ENCODE measurements around the gene DCHS2.

Gene DCHS2

GRCh38 chr4:154490583-154491340 lies 837 bp downstream of the DCHS2 start:
- no peak for DNase-seq (ENCODE audit: low read depth in 3 of 3, low spot score in 1 of 3)

GRCh38 chr4:154490234-154490582 lies 1.4 kb downstream of the DCHS2 start:
- DNase-seq (ENCODE audit: low read depth in 3 of 3, low spot score in 1 of 3): no peak

GRCh38 chr4:154489558-154490233 lies 1.9 kb downstream of the DCHS2 start:
- no peak for DNase-seq (ENCODE audit: low read depth in 3 of 3, low spot score in 1 of 3)

- no peak for DNase-seq (ENCODE audit: low read depth in 3 of 3, low spot score in 1 of 3)
These were observed 4.5 kb downstream of the DCHS2 start for GRCh38 chr4:154487145-154487544.

GRCh38 chr4:154485127-154485773 lies 6.3 kb downstream of the DCHS2 start:
- DNase-seq (ENCODE audit: low read depth in 3 of 3, low spot score in 1 of 3): no peak

GRCh38 chr4:154478547-154478946 lies 13.1 kb downstream of the DCHS2 start:
- DNase-seq (ENCODE audit: low read depth in 3 of 3, low spot score in 1 of 3): no peak

GRCh38 chr4:154478128-154478527 lies 13.5 kb downstream of the DCHS2 start:
- no peak for DNase-seq (ENCODE audit: low read depth in 3 of 3, low spot score in 1 of 3)

- DNase-seq (ENCODE audit: low read depth in 3 of 3, low spot score in 1 of 3): no peak
These were observed 15.4 kb downstream of the DCHS2 start for GRCh38 chr4:154476232-154476631.

- DNase-seq (ENCODE audit: low read depth in 3 of 3, low spot score in 1 of 3): no peak
These were observed 15.8 kb downstream of the DCHS2 start for GRCh38 chr4:154475820-154476219.

- no peak for DNase-seq (ENCODE audit: low read depth in 3 of 3, low spot score in 1 of 3)
These were observed 18.1 kb downstream of the DCHS2 start for GRCh38 chr4:154473497-154473896.

GRCh38 chr4:154472858-154473257 lies 18.7 kb downstream of the DCHS2 start:
- no peak for DNase-seq (ENCODE audit: low read depth in 3 of 3, low spot score in 1 of 3)

- no peak for DNase-seq (ENCODE audit: low read depth in 3 of 3, low spot score in 1 of 3)
These were observed 19.9 kb downstream of the DCHS2 start for GRCh38 chr4:154471526-154472331.

- no peak for DNase-seq (ENCODE audit: low read depth in 3 of 3, low spot score in 1 of 3)
These were observed 20.6 kb downstream of the DCHS2 start for GRCh38 chr4:154471032-154471431.

- no peak for DNase-seq (ENCODE audit: low read depth in 3 of 3, low spot score in 1 of 3)
These were observed 23.7 kb downstream of the DCHS2 start for GRCh38 chr4:154467886-154468285.

- no peak for DNase-seq (ENCODE audit: low read depth in 3 of 3, low spot score in 1 of 3)
These were observed 25.3 kb downstream of the DCHS2 start for GRCh38 chr4:154466336-154466735.

- no peak for DNase-seq (ENCODE audit: low read depth in 3 of 3, low spot score in 1 of 3)
These were observed 26.5 kb downstream of the DCHS2 start for GRCh38 chr4:154465085-154465484.

GRCh38 chr4:154464654-154465053 lies 26.9 kb downstream of the DCHS2 start:
- no peak for DNase-seq (ENCODE audit: low read depth in 3 of 3, low spot score in 1 of 3)

GRCh38 chr4:154462081-154462810 lies 29.4 kb downstream of the DCHS2 start:
- no peak for DNase-seq (ENCODE audit: low read depth in 3 of 3, low spot score in 1 of 3)

GRCh38 chr4:154457471-154457870 lies 34.1 kb downstream of the DCHS2 start:
- DNase-seq (ENCODE audit: low read depth in 3 of 3, low spot score in 1 of 3): no peak

- no peak for DNase-seq (ENCODE audit: low read depth in 3 of 3, low spot score in 1 of 3)
These were observed 34.7 kb downstream of the DCHS2 start for GRCh38 chr4:154456889-154457288.

- no peak for DNase-seq (ENCODE audit: low read depth in 3 of 3, low spot score in 1 of 3)
These were observed 35.4 kb downstream of the DCHS2 start for GRCh38 chr4:154456240-154456639.

All from stimulated activated CD4-positive, alpha-beta T cell treated with anti-CD3 and anti-CD28 coated beads, TNF-alpha, amount 100 ng/mL, for 1 hour (primary cell).